KMS-11 (cell line): ENCODE results near the gene PRSS35.
A peak's percentile ranks its signal among the peaks of the same experiment; 100 is the strongest.

ENCODE experiments used
- H2AFZ ChIP-seq: fragments of 200-600 bp; sonication (generic); 2 replicates; pipeline ENCODE4 v1.6.1; 2016; ENCODE audit warnings: antibody characterized with exemption, mixed run types, low read depth
- H3K27ac ChIP-seq: fragments of 200-600 bp; sonication (generic); 2 replicates; pipeline ENCODE4 v1.6.1; 2016; ENCODE audit warnings: mild to moderate bottlenecking, mixed run types
- H3K27me3 ChIP-seq: fragments of 200-600 bp; sonication (generic); 2 replicates; pipeline ENCODE4 v1.6.1; 2017; ENCODE audit warnings: mild to moderate bottlenecking, low read depth, mixed run types, moderate library complexity; ENCODE audit not compliant: insufficient read depth
- H3K36me3 ChIP-seq: fragments of 200-600 bp; sonication (generic); 2 replicates; pipeline ENCODE4 v1.6.1; 2017; ENCODE audit warnings: mild to moderate bottlenecking, mixed run types; ENCODE audit not compliant: insufficient read depth
- H3K4me1 ChIP-seq: fragments of 200-600 bp; sonication (generic); 2 replicates; pipeline ENCODE4 v1.6.1; 2016; ENCODE audit warnings: mild to moderate bottlenecking, low read depth, mixed run types; ENCODE audit not compliant: poor library complexity, severe bottlenecking
- H3K4me2 ChIP-seq: fragments of 200-600 bp; sonication (generic); 2 replicates; pipeline ENCODE4 v1.7.0; 2016; ENCODE audit warnings: mild to moderate bottlenecking, mixed run types
- H3K4me3 ChIP-seq: fragments of 200-600 bp; sonication (generic); IDR thresholded peaks from 2 replicates; pipeline ENCODE4 v1.6.1; 2017; ENCODE audit warnings: low read depth, low read length, mixed read lengths; ENCODE audit not compliant: insufficient read depth
- H3K79me2 ChIP-seq: fragments of 200-600 bp; sonication (generic); 2 replicates; pipeline ENCODE4 v1.6.1; 2016; ENCODE audit warnings: low read depth, mixed run types; ENCODE audit not compliant: insufficient read depth
- H3K9ac ChIP-seq: fragments of 200-600 bp; sonication (generic); 2 replicates; pipeline ENCODE4 v1.6.1; 2016; ENCODE audit warnings: mild to moderate bottlenecking, mixed run types
- H4K20me1 ChIP-seq: fragments of 200-600 bp; sonication (generic); 2 replicates; pipeline ENCODE4 v1.6.1; 2016; ENCODE audit warnings: mild to moderate bottlenecking, mixed run types; ENCODE audit not compliant: insufficient read depth
- TF ChIP-seq, protein P1 (sequence below): fragments of 200-600 bp; sonication (generic); conservative IDR thresholded peaks from 2 replicates; pipeline ENCODE4 v1.6.1; 2017; ENCODE audit warnings: low read depth, mild to moderate bottlenecking, antibody characterized with exemption, low read length, moderate library complexity, mixed read lengths

The PRSS35 gene, protein sequence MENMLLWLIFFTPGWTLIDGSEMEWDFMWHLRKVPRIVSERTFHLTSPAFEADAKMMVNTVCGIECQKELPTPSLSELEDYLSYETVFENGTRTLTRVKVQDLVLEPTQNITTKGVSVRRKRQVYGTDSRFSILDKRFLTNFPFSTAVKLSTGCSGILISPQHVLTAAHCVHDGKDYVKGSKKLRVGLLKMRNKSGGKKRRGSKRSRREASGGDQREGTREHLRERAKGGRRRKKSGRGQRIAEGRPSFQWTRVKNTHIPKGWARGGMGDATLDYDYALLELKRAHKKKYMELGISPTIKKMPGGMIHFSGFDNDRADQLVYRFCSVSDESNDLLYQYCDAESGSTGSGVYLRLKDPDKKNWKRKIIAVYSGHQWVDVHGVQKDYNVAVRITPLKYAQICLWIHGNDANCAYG

DNA sequence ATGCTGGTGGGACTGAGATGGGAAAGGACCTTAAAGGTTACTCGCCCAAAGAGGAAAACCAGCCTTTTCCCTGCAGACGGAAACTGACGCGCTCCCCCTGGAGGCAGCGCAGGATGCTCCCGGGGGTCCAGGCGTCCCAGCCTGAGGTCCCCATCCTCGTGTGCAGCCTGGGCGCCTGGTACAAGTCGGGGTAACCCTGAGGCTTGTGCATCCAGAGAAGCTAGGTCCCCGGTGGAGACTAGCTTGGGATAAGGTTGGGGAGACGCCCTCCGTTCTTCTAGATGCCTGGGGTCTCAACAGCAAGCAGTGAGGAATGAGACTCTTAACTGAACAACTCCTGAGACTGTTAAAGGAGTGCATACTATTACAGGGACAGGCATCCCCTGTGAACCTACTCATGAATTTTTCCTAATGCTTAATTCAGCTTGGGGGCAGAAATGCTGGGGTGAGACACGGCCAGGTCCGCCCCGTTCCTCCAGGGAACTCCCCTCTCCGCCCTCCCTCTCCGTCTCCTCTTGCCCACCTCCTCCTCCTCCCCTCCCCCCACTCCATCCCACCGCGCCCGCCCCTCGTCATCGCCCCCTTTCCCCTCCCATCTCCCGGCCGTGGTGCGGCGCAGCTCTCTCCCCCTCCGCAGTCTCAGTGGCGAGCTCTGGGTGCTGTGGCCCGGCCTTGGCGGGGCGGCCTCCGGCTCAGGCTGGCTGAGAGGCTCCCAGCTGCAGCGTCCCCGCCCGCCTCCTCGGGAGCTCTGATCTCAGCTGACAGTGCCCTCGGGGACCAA, at the start of gene PRSS35:
Gene PRSS35 (plus strand): TSS at position 634 of the 781 bp plus-strand sequence. CDS start 10,908 bp downstream, outside the sequence.
- Histone ChIP-seq H3K4me3 (no peak within 1 kb of the TSS), H3K9ac (no peak within 1 kb of the TSS)

DNA sequence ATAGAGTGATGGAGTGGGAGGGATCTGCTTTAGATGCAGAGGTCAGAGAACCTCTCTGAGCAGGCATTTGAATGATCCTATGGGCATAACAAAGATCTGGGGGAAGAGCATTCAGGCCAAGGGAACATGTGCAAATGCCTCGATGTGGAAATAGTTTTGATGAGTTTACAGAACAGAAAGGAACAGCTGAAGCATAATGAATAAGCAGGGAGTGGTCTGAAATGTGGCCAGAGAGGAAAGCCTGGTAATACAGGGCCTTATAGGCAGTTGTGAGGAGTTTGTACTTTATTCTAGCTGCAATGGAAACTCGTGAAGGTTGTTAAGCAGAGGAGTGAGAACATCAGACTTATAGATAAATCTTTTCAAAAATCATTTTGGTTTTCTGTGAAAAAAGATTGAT, 48.4 kb upstream of the PRSS35 start:
- Histone ChIP-seq H3K4me1 (no peaks in the 10 kb centered on the region), H3K79me2 (no peaks in the 10 kb centered on the region), H4K20me1 (no peaks in the 10 kb centered on the region), H3K36me3 (no peaks in the 10 kb centered on the region), H3K4me3 (no peak overlapping the region), H3K27me3 (no peaks in the 10 kb centered on the region), H3K27ac (no peak overlapping the region), H3K4me2 (no peak overlapping the region), H3K9ac (no peak overlapping the region), H2AFZ (no peak overlapping the region)
- TF ChIP-seq, protein P1, sequence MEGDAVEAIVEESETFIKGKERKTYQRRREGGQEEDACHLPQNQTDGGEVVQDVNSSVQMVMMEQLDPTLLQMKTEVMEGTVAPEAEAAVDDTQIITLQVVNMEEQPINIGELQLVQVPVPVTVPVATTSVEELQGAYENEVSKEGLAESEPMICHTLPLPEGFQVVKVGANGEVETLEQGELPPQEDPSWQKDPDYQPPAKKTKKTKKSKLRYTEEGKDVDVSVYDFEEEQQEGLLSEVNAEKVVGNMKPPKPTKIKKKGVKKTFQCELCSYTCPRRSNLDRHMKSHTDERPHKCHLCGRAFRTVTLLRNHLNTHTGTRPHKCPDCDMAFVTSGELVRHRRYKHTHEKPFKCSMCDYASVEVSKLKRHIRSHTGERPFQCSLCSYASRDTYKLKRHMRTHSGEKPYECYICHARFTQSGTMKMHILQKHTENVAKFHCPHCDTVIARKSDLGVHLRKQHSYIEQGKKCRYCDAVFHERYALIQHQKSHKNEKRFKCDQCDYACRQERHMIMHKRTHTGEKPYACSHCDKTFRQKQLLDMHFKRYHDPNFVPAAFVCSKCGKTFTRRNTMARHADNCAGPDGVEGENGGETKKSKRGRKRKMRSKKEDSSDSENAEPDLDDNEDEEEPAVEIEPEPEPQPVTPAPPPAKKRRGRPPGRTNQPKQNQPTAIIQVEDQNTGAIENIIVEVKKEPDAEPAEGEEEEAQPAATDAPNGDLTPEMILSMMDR: no peak

More for the DNA sequence above, at the start of gene PRSS35:
- Histone ChIP-seq H3K27me3 (no peaks in the 10 kb centered on the region), H4K20me1 (no peaks in the 10 kb centered on the region), H2AFZ (peak within 1 kb of the TSS; percentile 47; the same call in 1 of the 2 replicates), H3K79me2 (no peaks in the 10 kb centered on the region), H3K4me2 (peak within 1 kb of the TSS; percentile 17; the same call in 1 of the 2 replicates), H3K4me1 (no peaks in the 10 kb centered on the region), H3K36me3 (no peaks in the 10 kb centered on the region), H3K27ac (no peak within 1 kb of the TSS)
- TF ChIP-seq, protein P1: no peak

DNA sequence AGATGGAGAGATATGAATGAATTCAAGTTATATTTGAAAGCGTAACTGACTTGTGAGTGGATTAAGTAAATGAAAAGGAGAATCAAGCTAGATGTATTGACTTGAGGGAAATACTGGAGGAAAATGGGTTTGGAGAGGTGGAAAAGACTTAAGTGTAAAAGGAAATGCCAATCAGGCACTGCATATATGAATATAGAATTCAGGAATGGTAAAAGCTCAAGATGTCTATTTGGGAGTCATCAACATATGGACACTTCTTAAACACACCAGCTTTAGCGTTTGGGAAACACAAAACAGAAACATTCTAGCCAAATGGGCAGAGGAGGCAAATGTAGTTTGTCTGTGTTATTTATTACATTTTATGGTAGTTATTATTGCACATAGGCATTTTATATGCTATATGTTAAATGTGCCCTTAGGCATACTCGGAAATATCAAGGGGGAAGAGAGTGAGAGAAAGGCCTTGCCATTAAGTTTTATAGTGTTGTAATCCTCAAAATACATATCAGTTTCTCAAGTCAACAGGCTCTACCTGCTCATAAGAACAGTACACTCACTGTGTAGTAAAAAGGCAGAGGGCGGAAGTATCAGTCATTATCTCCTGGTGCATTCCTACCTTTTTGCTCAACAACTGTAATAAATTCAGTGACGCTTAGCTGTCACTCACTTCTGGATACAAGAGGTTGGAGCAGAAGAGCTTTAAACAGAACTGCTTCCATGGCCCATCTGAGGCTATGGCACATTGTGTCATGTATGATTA, 47.8 kb upstream of the PRSS35 start:
- Histone ChIP-seq H3K27me3 (no peaks in the 10 kb centered on the region), H3K36me3 (no peaks in the 10 kb centered on the region), H3K4me3 (no peak overlapping the region), H2AFZ (no peak overlapping the region), H3K4me1 (no peaks in the 10 kb centered on the region), H3K9ac (no peak overlapping the region), H3K79me2 (no peaks in the 10 kb centered on the region), H3K27ac (no peak overlapping the region), H4K20me1 (no peaks in the 10 kb centered on the region), H3K4me2 (no peak overlapping the region)
- TF ChIP-seq, protein P1: no peak

DNA sequence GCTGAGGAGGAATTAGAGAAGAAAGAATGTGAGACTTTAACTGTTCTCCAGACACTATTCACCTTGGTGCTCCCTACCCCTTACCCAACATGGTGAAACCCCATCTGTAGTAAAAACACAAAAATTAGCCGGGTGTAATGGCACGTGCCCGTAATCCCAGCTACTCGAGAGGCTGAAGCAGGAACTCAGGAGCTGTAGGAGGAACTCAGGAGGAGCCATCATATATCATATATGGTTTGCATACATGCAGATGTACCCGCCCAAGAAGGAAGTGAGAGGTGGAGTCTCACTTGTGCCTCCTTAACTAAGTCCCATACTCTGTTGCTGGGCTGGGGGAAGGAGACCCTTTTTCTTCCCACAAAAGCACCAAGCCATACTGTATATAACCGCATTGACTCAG, 46.0 kb upstream of the PRSS35 start:
- H3K4me1 ChIP-seq: no peaks in the 10 kb centered on the region
- no peaks in the 10 kb centered on the region for H3K79me2 ChIP-seq
- TF ChIP-seq, protein P1: no peak
- H2AFZ ChIP-seq: no peak overlapping the region
- no peak overlapping the region for H3K4me2 ChIP-seq
- no peaks in the 10 kb centered on the region for H3K27me3 ChIP-seq
- H3K9ac ChIP-seq: no peak overlapping the region
- no peaks in the 10 kb centered on the region for H3K36me3 ChIP-seq
- no peaks in the 10 kb centered on the region for H4K20me1 ChIP-seq
- H3K4me3 ChIP-seq: no peak overlapping the region
- H3K27ac ChIP-seq: no peak overlapping the region
